ENCODE results near the gene PLCXD1. TPM values are rescaled to one million over a fixed set of nuclear protein-coding genes. Genes with fewer than 3 reads are reported as not detected.

The PLCXD1 gene
- total RNA-seq, 1 donor from 2014 or later, result 20.2 TPM

DNA sequence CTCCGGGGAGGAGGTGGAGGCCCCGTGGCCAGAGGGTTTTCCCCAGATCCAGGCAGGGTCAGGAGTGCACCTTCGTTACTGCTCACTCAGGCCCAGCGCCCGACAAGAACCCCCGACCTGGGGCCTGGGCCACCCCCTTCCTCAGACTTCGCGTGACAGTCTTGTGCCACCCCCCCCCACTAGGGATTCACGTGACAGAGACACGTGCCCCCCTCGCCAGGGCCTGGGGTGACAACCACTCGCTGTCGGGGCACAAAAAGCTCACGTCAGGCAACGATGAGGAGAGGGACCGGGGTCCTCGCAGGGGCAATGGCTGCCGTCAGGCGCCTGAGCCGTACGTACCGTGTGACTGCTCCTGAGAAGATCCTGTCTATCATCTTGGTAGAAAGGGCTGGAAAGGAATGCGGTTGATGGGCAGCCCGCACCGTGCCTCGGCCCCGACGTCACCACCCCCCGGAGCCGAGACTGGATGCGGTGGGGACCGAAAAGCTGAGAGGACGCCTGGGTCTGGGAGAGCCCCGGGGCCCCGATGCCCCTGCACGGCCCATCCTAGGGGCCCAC, 60.4 kb downstream of the PLCXD1 start:
- DNase-seq (ENCODE audit: low read depth), result no peak
- Histone ChIP-seq H3K4me3 (ENCODE audit: low read depth, low read length) (no peak overlapping the region), H3K27me3 (ENCODE audit: control insufficient read depth, insufficient read depth, low read length) (no peaks in the 10 kb centered on the region), H3K36me3 (ENCODE audit: control insufficient read depth, insufficient read depth, low read length) (no peaks in the 10 kb centered on the region)
- TF ChIP-seq, protein P1, sequence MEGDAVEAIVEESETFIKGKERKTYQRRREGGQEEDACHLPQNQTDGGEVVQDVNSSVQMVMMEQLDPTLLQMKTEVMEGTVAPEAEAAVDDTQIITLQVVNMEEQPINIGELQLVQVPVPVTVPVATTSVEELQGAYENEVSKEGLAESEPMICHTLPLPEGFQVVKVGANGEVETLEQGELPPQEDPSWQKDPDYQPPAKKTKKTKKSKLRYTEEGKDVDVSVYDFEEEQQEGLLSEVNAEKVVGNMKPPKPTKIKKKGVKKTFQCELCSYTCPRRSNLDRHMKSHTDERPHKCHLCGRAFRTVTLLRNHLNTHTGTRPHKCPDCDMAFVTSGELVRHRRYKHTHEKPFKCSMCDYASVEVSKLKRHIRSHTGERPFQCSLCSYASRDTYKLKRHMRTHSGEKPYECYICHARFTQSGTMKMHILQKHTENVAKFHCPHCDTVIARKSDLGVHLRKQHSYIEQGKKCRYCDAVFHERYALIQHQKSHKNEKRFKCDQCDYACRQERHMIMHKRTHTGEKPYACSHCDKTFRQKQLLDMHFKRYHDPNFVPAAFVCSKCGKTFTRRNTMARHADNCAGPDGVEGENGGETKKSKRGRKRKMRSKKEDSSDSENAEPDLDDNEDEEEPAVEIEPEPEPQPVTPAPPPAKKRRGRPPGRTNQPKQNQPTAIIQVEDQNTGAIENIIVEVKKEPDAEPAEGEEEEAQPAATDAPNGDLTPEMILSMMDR (IDR thresholded peaks at IDR 0.05; ENCODE audit: insufficient read depth, low read length, poor library complexity, severe bottlenecking), result no peak

DNA sequence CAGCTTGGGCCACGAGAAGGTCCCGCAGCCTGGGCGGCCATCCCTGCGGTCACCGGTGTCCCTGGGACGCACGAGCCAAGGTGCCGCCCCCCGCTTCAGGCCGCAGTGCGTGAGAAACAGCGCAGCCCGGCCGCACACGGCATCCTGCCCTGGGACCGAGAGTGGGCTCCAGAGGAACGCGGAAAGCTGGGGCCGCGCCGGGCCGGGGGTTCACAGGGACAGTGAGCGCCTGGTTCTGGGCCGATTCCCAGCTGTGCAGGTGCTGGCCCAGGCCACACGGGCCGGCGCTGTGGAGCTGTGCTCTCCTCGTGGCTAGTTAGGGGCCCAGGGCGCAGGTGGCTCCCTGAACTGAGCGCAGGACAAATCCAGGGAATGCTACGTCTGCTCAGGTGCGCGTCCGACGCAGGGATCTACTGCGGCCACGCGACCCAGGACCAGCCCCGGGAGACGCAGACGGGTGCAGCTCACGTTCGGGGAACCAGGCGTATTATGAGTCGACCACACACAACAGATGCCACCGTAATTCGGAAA, 63.3 kb downstream of the PLCXD1 start:
- H3K36me3 ChIP-seq (ENCODE audit: control insufficient read depth, insufficient read depth, low read length), result no peaks in the 10 kb centered on the region
- TF ChIP-seq, protein P1 (IDR thresholded peaks at IDR 0.05; ENCODE audit: insufficient read depth, low read length, poor library complexity, severe bottlenecking), result no peak
- H3K4me3 ChIP-seq (ENCODE audit: low read depth, low read length), result no peak overlapping the region
- DNase-seq (ENCODE audit: low read depth), result no peak
- no peaks in the 10 kb centered on the region for H3K27me3 ChIP-seq (ENCODE audit: control insufficient read depth, insufficient read depth, low read length)

DNA sequence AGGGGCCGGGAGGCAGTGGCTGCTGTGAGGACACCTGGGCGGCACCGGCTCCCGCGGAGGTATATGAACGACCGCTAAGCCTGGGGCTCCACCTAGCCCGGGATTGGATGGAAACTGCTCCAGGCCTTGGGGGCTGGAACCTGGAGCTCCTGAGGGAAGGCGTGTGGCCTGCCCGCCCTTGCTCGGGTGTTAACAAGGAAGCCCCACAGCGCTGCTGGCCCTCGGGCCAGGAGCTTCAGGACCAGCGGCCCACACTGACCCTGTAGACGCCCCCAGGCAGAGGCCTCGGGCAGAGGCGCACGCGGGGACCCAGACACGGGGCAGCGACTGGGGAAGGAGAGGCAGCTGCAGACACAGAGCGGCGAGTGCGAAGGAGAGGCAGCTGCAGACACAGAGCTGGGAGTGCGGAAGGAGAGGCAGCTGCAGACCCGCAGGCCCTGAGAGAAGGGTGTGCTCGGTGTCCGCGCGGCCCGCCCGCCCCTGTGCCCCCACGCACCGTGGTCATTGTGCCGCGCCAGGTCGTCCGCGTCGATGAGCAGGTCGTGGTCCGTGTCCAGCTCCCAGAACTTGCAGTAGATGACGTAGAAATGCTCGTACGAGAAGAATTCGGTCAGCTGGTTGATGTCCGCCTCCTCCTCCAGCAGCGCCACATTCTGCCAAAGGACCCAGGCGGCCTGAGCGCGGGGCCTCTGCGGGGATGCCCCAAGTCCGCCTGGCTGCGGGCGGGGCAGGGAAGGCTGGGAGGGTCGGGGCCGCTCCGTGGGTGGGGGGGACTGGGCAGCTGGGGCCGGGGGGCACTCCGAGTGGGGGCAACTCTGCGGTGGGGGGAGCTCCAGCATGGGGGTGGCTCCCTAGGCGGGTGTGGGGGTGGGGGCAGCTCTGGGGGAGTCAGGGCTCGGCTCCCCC, 64.1 kb downstream of the PLCXD1 start:
- DNase-seq (ENCODE audit: low read depth), result no peak
- no peak overlapping the region for H3K4me3 ChIP-seq (ENCODE audit: low read depth, low read length)
- TF ChIP-seq, protein P1 (IDR thresholded peaks at IDR 0.05; ENCODE audit: insufficient read depth, low read length, poor library complexity, severe bottlenecking), result no peak
- H3K36me3 ChIP-seq (ENCODE audit: control insufficient read depth, insufficient read depth, low read length), result no peaks in the 10 kb centered on the region
- H3K27me3 ChIP-seq (ENCODE audit: control insufficient read depth, insufficient read depth, low read length), result no peaks in the 10 kb centered on the region

DNA sequence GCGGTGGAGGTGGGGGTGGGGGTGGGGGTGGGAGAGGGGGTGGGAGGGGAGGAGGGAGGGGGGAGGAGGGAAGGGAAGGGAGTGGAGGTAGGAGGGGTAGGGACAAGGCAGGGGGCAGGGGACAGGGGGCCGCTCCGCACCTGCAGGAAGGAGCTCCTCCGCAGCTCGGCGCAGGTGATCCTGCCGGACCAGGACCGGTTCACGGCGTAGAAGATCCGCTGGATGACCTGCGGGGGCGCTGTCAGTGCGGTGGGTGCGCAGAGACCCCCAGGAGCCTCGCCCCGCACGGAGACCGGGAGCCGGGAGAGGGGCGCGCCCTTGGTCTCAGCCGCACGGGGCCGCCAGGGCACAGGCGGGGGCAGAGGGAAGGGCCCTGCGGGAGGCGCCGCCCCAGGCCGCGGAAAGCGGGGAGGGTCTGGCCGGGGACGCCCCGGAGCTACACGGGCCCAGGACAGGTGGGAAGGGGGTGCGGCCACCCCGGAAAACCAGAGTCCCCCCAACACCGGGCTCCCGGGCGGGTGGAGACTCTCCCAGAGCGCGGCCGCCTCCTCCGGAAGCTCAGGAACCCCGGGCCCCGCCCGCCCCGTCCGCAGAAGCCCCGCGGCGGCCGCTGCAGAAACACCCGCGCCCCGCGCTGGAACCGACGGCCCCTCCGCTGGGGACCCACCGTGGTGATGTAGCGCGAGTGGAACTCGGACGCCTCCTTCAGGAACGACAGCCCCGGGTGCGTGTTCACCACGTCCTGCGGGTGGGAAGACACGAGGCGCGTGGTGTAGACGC, 65.0 kb downstream of the PLCXD1 start:
- H3K4me3 ChIP-seq (ENCODE audit: low read depth, low read length), result no peak overlapping the region
- no peaks in the 10 kb centered on the region for H3K36me3 ChIP-seq (ENCODE audit: control insufficient read depth, insufficient read depth, low read length)
- TF ChIP-seq, protein P1 (IDR thresholded peaks at IDR 0.05; ENCODE audit: insufficient read depth, low read length, poor library complexity, severe bottlenecking), result no peak
- no peak for DNase-seq (ENCODE audit: low read depth)
- H3K27me3 ChIP-seq (ENCODE audit: control insufficient read depth, insufficient read depth, low read length), result peaks cover 8% of the 10 kb centered on the region

DNA sequence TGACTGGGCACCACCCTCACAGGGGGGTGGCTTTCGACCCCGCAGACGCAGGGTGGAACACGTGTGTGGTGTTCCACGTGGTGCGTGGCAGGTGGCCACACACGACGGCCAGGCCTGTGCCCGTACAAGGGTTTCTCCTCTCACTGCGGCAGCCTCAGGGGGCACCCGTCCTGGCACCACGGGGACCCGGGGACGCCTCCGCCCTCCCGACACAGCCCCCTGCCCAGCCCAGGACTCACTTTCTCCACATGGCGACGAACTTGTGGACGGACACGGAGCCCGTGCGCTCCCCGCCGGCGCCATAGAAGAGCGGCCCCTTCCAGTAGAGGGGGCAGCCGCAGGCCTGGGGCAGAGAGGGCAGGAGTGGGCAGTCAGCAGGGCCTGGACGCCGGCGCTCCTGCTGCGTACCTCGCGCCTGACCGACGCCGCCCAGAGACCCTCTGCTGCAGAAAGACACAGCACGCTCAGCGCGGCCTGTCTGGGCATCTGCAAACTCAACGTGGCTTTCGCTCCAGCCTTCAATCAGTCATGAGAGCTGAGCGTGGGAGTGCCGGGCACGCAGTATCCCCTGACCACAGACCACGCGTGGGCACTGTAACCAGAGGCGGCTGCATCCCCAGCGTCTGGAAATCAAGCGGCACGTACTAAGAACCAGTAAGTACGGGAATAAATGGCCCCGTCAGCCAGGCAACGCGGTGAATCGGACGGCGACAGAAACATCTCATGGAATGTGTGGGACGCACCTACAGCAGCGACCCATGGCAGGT, 66.4 kb downstream of the PLCXD1 start:
- Histone ChIP-seq H3K36me3 (ENCODE audit: control insufficient read depth, insufficient read depth, low read length) (no peaks in the 10 kb centered on the region), H3K4me3 (ENCODE audit: low read depth, low read length) (no peak overlapping the region), H3K27me3 (ENCODE audit: control insufficient read depth, insufficient read depth, low read length) (peaks cover 8% of the 10 kb centered on the region)
- TF ChIP-seq, protein P1 (IDR thresholded peaks at IDR 0.05; ENCODE audit: insufficient read depth, low read length, poor library complexity, severe bottlenecking), result no peak
- DNase-seq (ENCODE audit: low read depth), result no peak
